CD14-positive monocyte (primary cell): ENCODE measurements around the gene FNDC5. TPM values are rescaled to one million over a fixed set of nuclear protein-coding genes. Genes with fewer than 3 reads are reported as not detected.

Experiments used
- DNase-seq, 3 donors: peaks; one replicate each; pipeline ENCODE4 v3.0.0-alpha.2; 2011 to 2022
- H2AFZ ChIP-seq: 2 replicates; pipeline ENCODE4 v1.6.0; 2012; ENCODE audit warnings: mild to moderate bottlenecking, low read depth, low read length, inconsistent platforms; ENCODE audit not compliant: insufficient read depth, poor library complexity, severe bottlenecking
- H3K27ac ChIP-seq, 2 donors: 1 replicate in 1 of 2; 2 replicates in 1 of 2; pipeline ENCODE4 v1.5.1; 2012 to 2013; ENCODE audit warnings: low read length in 2 of 2, control low read depth in 1 of 2, inconsistent platforms in 1 of 2, low read depth in 1 of 2, mild to moderate bottlenecking in 1 of 2
- H3K27me3 ChIP-seq, 2 donors: one replicate each; pipeline versions ENCODE4 v1.6.0 to v1.6.1; 2011 to 2013; ENCODE audit warnings: low read length in 2 of 2; ENCODE audit not compliant: control insufficient read depth in 2 of 2, insufficient read depth in 2 of 2
- H3K36me3 ChIP-seq, 2 donors: replicated peaks in 1 of 2; 1 replicate in 1 of 2; 2 replicates in 1 of 2; pipeline versions ENCODE4 v1.5.1 to v1.6.1; 2012 to 2013; ENCODE audit warnings: low read length in 2 of 2, control low read depth in 1 of 2, inconsistent platforms in 1 of 2, mild to moderate bottlenecking in 1 of 2; ENCODE audit not compliant: insufficient read depth in 2 of 2, control insufficient read depth in 1 of 2
- H3K4me1 ChIP-seq, 2 donors: 1 replicate in 1 of 2; 2 replicates in 1 of 2; pipeline versions ENCODE4 v1.5.1 to v1.6.1; 2012 to 2013; ENCODE audit warnings: low read length in 2 of 2, control low read depth in 1 of 2, inconsistent platforms in 1 of 2, mild to moderate bottlenecking in 1 of 2, moderate library complexity in 1 of 2; ENCODE audit not compliant: insufficient read depth in 2 of 2, control insufficient read depth in 1 of 2
- H3K4me2 ChIP-seq: replicated peaks from 2 replicates; pipeline ENCODE3; 2012; ENCODE audit warnings: low read length, moderate library complexity, mild to moderate bottlenecking; ENCODE audit not compliant: poor library complexity, severe bottlenecking; ENCODE audit errors: extremely low read depth
- H3K4me3 ChIP-seq, 3 experiments: fragments of 200-600 bp in 1 of 3; sonication (generic) in 1 of 3; replicated peaks in 1 of 3; 1 replicate in 2 of 3; 2 replicates in 1 of 3; pipeline ENCODE4 v1.5.1; 2011 to 2013; ENCODE audit warnings: low read length in 3 of 3, mild to moderate bottlenecking in 3 of 3, control low read depth in 2 of 3, low read depth in 2 of 3, inconsistent platforms in 1 of 3, moderate library complexity in 1 of 3
- H3K79me2 ChIP-seq: 2 replicates; pipeline ENCODE4 v1.6.0; 2012; ENCODE audit warnings: mild to moderate bottlenecking, control low read depth, inconsistent platforms, low read length, moderate library complexity; ENCODE audit not compliant: insufficient read depth
- H3K9ac ChIP-seq: 2 replicates; pipeline ENCODE4 v1.6.0; 2017; ENCODE audit warnings: low read length, mild to moderate bottlenecking; ENCODE audit not compliant: insufficient read depth, poor library complexity, severe bottlenecking
- H3K9me3 ChIP-seq, 2 donors: replicated peaks in 1 of 2; 1 replicate in 1 of 2; 2 replicates in 1 of 2; pipeline versions ENCODE4 v1.5.1 to v1.6.1; 2012 to 2013; ENCODE audit warnings: low read length in 2 of 2, control low read depth in 1 of 2; ENCODE audit not compliant: control insufficient read depth in 1 of 2, insufficient read depth in 1 of 2
- H4K20me1 ChIP-seq: 2 replicates; pipeline ENCODE4 v1.6.0; 2012; ENCODE audit warnings: mild to moderate bottlenecking, low read length, control low read depth, moderate library complexity; ENCODE audit not compliant: insufficient read depth
- H3K27ac Mint-ChIP-seq, 7 donors: one replicate each; pipeline ENCODE4 v1.8.0; 2020; ENCODE audit warnings: mild to moderate bottlenecking in 7 of 7, mixed read lengths in 7 of 7, moderate library complexity in 6 of 7, inconsistent platforms in 2 of 7
- H3K27me3 Mint-ChIP-seq, 3 donors: one replicate each; pipeline ENCODE4 v1.8.0; 2021 to 2022; ENCODE audit warnings: low read depth in 3 of 3, mild to moderate bottlenecking in 3 of 3, mixed read lengths in 3 of 3, moderate library complexity in 3 of 3, inconsistent platforms in 1 of 3
- H3K36me3 Mint-ChIP-seq, 2 donors: one replicate each; pipeline ENCODE4 v1.8.0; 2020; ENCODE audit warnings: mixed read lengths in 2 of 2, inconsistent platforms in 1 of 2, mild to moderate bottlenecking in 1 of 2
- H3K4me1 Mint-ChIP-seq: one replicate; pipeline ENCODE4 v1.8.0; 2020; ENCODE audit warnings: mild to moderate bottlenecking, mixed read lengths
- H3K4me3 Mint-ChIP-seq, 2 donors: one replicate each; pipeline ENCODE4 v1.8.0; 2020; ENCODE audit warnings: mild to moderate bottlenecking in 2 of 2, mixed read lengths in 2 of 2, moderate library complexity in 1 of 2
- H3K9me3 Mint-ChIP-seq, 7 donors: one replicate each; pipeline ENCODE4 v1.8.0; 2020 to 2022; ENCODE audit warnings: mixed read lengths in 7 of 7, mild to moderate bottlenecking in 6 of 7, moderate library complexity in 6 of 7, inconsistent platforms in 2 of 7
- WGBS: methylation state at CpG from one replicate; pipeline ENCODE4 v1.1.5; 2013; ENCODE audit warnings: missing lambda C conversion rate; ENCODE audit not compliant: insufficient coverage; 5-methylcytosine and 5-hydroxymethylcytosine counted together
- intact Hi-C, 2 donors: fragments of 100-400 bp; cut with micrococcal nuclease; formaldehyde crosslinking; loops; one replicate each; pipeline versions ENCODE4 v1.15.0 to v1.15.1; 2023
- polyA plus RNA-seq, 3 donors: library from polyadenylated mRNA; depleted of rRNA in 1 of 3; unstranded in 2 of 3; stranded (reverse) in 1 of 3; fragments of 300-500 nt in 2 of 3; fragments of >200 nt in 1 of 3; fragmentation: Illumina TruSeq in 2 of 3; gene quantifications; 1 replicate in 2 of 3; 2 replicates in 1 of 3; pipeline ENCODE4 v1.2.3, GENCODE V29; 2012 to 2021
- TF ChIP-seq, protein P1 (sequence below): fragments of 200-600 bp; IDR thresholded peaks from one replicate; pipeline ENCODE4 v1.8.0; 2022; ENCODE audit warnings: antibody characterized with exemption, mild to moderate bottlenecking

Gene FNDC5
- polyA plus RNA-seq, 3 donors = not detected

DNA sequence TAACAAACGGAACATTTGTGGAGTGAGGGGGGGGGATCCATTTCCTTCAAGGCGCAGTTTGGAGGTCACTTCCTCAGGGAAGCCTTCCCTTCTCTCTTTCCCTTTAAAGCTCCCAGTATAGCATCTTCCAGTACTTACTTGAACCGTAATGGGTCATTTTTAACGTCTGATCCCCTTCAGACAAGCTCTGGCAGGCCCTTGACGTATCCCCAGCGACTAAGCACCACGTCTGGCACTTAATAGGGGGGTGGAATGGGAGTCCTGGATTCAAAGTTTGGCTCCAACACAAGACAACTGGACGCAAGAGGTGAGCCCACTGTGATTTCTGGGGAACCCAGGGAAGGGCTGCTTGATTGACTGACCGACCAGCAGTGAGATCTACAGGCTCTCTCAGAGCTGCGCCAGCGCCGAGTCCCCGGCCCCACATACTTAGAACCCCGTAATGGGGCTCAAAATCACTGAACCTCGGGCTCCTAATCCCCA lies 54.0 kb downstream of the FNDC5 start:
- H2AFZ ChIP-seq = peak overlapping the region; percentile 72
- H3K9ac ChIP-seq = peak overlapping the region; percentile 93
- Mint-ChIP-seq H3K4me1 (peaks cover 44% of the 10 kb centered on the region), H3K4me3 (peak overlapping the region; percentile 92 to 99), H3K9me3 (no peaks in the 10 kb centered on the region), H3K27ac (peak overlapping the region; percentile 95 to 98 (median 98)), H3K36me3 (peaks cover 8 to 10% of the 10 kb centered on the region in 2 donors), H3K27me3 (peaks cover 0 to 2% (median 0%) of the 10 kb centered on the region in 3 donors)
- H3K27ac ChIP-seq = peak overlapping the region; percentile 93 to 99
- peak in 2 of 3 donors; percentile 49 to 53 for DNase-seq
- H3K36me3 ChIP-seq = peaks cover 0 to 5% of the 10 kb centered on the region in 2 donors
- H3K4me2 ChIP-seq = peak overlapping the region; percentile 85
- no peaks in the 10 kb centered on the region for H3K9me3 ChIP-seq
- TF ChIP-seq, protein P1, sequence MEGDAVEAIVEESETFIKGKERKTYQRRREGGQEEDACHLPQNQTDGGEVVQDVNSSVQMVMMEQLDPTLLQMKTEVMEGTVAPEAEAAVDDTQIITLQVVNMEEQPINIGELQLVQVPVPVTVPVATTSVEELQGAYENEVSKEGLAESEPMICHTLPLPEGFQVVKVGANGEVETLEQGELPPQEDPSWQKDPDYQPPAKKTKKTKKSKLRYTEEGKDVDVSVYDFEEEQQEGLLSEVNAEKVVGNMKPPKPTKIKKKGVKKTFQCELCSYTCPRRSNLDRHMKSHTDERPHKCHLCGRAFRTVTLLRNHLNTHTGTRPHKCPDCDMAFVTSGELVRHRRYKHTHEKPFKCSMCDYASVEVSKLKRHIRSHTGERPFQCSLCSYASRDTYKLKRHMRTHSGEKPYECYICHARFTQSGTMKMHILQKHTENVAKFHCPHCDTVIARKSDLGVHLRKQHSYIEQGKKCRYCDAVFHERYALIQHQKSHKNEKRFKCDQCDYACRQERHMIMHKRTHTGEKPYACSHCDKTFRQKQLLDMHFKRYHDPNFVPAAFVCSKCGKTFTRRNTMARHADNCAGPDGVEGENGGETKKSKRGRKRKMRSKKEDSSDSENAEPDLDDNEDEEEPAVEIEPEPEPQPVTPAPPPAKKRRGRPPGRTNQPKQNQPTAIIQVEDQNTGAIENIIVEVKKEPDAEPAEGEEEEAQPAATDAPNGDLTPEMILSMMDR = no peak
- intact Hi-C loops = loop anchor here (5.0 kb wide), 3 partner anchors 159 to 424 kb away; partner anchors contain the start of genes BSDC1 (in 1 of the 2), RBBP4 (in 1 of the 2) and ZBTB8OS (in 1 of the 2)
- WGBS = 0% methylated on average over 10 of the region's 15 CpGs
- H3K27me3 ChIP-seq = no peaks in the 10 kb centered on the region
- H4K20me1 ChIP-seq = peaks cover 21% of the 10 kb centered on the region
- H3K79me2 ChIP-seq = peaks cover 96% of the 10 kb centered on the region
- peaks cover 30 to 46% of the 10 kb centered on the region in 2 donors for H3K4me1 ChIP-seq
- peak overlapping the region; percentile 79 to 100 (median 97) for H3K4me3 ChIP-seq

DNA sequence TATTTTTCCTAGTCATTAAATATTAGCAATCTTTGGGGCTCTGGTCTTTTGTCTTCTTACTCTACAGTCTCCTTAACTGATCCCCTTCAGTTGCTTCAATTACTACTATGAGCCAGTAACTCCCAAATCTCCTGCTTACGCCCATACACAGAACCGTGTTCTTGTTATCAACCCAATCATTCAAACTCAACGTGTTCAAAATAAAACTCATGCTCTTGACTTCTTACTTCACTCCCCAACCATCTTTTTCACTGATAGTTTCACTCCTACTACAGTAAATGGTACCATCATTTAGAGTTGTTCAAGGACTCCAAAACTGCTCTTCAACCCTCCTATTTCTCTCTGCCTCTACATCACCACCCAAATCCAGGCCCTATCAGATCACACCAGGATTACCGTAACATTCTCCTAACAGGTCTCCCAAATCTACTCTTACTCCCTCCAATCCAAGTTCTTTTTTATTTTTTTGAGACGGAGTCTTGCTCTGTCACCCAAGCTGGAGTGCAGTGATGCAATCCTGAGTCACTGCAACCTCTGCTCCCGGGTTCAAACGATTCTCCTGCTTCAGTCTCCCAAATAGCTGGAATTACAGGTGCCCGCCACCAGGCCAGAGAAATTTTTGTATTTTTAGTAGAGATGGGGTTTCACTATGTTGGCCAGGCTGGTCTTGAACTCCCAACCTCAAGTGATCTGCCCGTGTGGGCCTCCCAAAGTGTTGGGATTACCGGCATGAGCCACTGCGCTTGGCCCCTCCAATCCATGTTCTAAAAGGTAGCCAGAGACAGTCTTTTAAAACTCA lies 56.6 kb downstream of the FNDC5 start:
- no peaks in the 10 kb centered on the region for H3K9me3 Mint-ChIP-seq
- no peak overlapping the region for H3K4me3 Mint-ChIP-seq
- peaks cover 0 to 4% (median 2%) of the 10 kb centered on the region in 3 donors for H3K27me3 Mint-ChIP-seq
- Histone ChIP-seq H3K4me3 (no peak overlapping the region), H2AFZ (no peak overlapping the region), H3K27ac (peak overlapping the region in 1 of 2 donors; percentile 11), H3K79me2 (peaks cover 79% of the 10 kb centered on the region), H3K36me3 (peaks cover 16 to 31% of the 10 kb centered on the region in 2 donors), H3K27me3 (no peaks in the 10 kb centered on the region), H3K4me2 (no peak overlapping the region), H3K4me1 (peaks cover 29 to 44% of the 10 kb centered on the region in 2 donors), H3K9ac (no peak overlapping the region), H3K9me3 (no peaks in the 10 kb centered on the region), H4K20me1 (peaks cover 36% of the 10 kb centered on the region)
- WGBS = 57% methylated on average over 7 of the region's 11 CpGs
- intact Hi-C loops = no loop called here
- peak overlapping the region in 1 of 7 donors; percentile 43 for H3K27ac Mint-ChIP-seq
- H3K4me1 Mint-ChIP-seq = peaks cover 38% of the 10 kb centered on the region
- TF ChIP-seq, protein P1 = no peak
- H3K36me3 Mint-ChIP-seq = peaks cover 34 to 36% of the 10 kb centered on the region in 2 donors
- DNase-seq = peak in 2 of 3 donors; percentile 28 to 46

Other genes starting within 250 kb of the FNDC5 start
- 10 to 100 TPM; 40.2 to 85.6 (median 83.3) TPM for gene ZBTB8OS, start 220.4 kb downstream of the FNDC5 start, polyA plus RNA-seq
- gene RBBP4, start 219.7 kb downstream of the FNDC5 start, polyA plus RNA-seq = 100 to 1,000 TPM in 2 of 3 donors, 10 to 100 TPM in 1; 60.6 to 307 (median 274) TPM
- under 1 TPM in 1 of 3 donors, not detected in 2; 0.05 TPM for gene SYNC, start 168.1 kb downstream of the FNDC5 start, polyA plus RNA-seq
- gene YARS1, start 53.6 kb downstream of the FNDC5 start, polyA plus RNA-seq = 10 to 100 TPM; 38.1 to 42.7 (median 39.8) TPM
- 10 to 100 TPM in 1 of 3 donors, 1 to 10 TPM in 2; 6.6 to 17.4 (median 7.1) TPM for gene S100PBP, start 53.3 kb downstream of the FNDC5 start, polyA plus RNA-seq
- not detected for gene HPCA, start 15.6 kb upstream of the FNDC5 start, polyA plus RNA-seq
- gene TMEM54, start 30.5 kb upstream of the FNDC5 start, polyA plus RNA-seq = under 1 TPM in 1 of 3 donors, not detected in 2; 0.08 TPM
- 100 to 1,000 TPM in 1 of 3 donors, 1 to 10 TPM in 2; 4.1 to 106 (median 5.8) TPM for gene RNF19B, start 93.9 kb upstream of the FNDC5 start, polyA plus RNA-seq
- 100 to 1,000 TPM in 2 of 3 donors, 10 to 100 TPM in 1; 68.8 to 180 (median 162) TPM for gene AK2, start 166.0 kb upstream of the FNDC5 start, polyA plus RNA-seq
- gene AZIN2, start 210.2 kb upstream of the FNDC5 start, polyA plus RNA-seq = under 1 TPM in 2 of 3 donors, not detected in 1; 0.03 to 0.89 TPM